NCI-H345 (cell line): Measurements from ENCODE around the gene BAHCC1.

ENCODE experiments used
- DNase-seq: peaks from one replicate; lab custom pipeline; 2025; lab: John Stamatoyannopoulos, UW

The BAHCC1 gene

DNA sequence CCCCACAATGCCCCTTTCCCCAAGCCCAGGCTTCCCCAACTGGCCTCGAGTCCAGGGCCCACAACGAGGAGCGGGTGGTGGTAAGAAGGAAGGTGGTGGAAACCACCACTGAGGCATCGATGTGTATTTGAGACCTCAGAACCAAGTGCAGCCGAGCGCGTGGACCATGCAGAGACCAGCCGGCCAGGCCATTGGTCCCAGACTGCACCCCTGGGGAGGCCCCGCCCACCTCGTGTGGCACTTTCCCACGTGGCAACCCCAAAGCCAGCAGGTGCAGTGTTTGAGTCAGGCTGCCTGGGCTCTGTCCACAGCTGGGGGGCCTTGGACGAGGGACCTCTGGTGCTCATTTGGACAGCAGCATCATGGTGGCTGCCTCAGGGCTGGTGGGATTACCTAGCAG is 28.1 kb upstream of the BAHCC1 start:
- no peak for DNase-seq

DNA sequence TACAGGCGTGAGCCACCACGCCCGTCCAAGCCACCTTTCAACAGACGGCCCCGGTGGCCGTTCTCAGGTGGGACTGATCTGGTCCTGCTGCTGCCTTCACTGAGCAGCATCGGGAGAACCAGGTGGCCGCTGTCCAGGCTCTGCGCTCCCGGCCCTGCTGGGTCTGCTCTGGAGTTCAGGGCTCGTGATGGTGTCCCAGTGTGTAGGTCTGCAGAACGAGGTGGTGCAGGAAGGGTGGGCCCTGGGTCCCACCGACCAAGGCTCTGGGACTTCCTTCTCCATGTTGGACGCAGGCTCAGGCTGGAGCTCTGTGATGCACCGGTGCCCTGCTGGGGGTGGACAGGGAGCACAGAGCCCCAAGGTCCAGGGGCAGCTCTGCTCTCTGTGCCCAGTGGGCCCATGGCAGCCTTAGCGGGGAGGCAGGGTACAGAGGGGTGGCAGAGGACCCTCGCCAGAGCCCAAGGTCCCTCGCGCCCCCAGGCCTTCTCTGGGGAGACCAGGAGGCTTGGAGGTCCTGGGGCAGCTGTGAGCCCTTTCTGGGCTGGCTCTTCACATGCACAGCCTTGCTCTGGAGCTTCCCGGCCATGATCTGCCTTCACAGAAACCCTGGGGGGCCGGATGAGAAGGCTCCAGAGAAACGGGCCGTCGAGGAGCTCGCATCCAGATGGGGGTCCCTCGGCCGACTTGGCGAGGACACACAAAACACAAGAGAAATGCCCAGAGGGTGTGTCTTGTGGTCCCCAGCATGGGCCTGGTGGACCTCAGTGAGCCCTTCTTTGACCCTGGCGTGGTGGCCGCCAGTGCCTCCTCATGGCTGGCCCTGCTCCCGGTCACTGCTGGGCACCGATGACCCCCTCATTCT is 26.9 kb upstream of the BAHCC1 start:
- DNase-seq: no peak

DNA sequence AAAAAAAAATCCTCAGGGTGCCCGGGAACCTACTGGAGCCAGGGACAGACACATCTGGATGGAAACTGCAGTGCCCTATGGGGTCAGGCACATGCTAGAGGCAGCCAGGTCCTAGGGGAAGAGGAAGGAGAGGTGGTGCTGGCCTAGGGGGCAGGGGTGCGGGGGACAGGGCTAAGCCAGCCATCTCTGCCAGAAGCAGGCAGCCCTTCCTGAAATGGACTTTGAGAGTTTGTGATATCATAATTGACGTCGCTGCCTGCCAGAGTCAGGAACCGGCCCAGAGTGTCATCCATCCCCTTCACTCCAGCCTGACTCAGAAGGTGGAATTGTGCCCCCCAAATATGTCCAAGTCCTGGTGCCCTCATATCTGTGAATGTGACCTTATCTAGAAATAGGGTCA is 25.0 kb upstream of the BAHCC1 start:
- no peak for DNase-seq

DNA sequence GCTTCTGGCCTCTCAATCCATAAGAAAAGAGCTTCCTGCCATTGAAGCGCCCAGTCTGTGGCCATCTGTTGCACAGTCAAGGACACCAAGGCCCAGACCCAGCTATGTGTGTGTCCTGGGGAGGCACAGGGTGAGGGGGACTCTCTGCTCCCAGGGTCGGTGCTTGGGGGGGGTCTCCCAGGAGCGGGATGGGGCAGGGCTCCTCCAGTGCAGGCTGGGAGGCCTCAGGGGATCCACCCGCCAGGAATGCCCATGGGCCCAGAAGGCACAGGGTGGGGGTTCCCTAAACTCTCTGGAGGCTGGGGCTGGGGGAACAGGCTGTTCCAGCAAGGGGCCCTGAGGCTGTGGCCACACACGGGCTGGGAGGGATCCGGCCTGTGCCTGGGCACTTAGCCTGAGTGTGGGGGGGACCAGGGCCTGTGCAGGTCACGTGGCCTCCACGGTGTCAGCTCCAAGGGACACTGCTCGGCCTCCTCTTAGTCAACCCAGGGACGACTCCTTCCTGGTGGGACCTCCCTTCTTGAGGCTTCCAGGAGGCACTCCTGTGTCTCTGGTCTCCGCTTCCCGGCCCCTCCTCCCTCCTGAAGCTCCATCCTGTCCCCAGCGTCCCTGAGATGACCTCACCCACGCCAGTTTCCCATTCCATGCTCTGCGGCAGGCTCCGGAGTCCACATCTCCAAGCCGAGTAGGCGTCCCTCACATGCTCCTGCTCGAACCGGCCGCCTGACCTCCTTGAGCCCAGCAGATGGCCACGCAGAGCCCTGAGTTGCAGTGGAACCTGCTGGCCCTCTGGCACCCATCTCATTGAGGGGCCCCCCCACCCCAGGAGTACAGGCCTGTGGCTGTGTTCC is 23.1 kb upstream of the BAHCC1 start:
- no peak for DNase-seq

DNA sequence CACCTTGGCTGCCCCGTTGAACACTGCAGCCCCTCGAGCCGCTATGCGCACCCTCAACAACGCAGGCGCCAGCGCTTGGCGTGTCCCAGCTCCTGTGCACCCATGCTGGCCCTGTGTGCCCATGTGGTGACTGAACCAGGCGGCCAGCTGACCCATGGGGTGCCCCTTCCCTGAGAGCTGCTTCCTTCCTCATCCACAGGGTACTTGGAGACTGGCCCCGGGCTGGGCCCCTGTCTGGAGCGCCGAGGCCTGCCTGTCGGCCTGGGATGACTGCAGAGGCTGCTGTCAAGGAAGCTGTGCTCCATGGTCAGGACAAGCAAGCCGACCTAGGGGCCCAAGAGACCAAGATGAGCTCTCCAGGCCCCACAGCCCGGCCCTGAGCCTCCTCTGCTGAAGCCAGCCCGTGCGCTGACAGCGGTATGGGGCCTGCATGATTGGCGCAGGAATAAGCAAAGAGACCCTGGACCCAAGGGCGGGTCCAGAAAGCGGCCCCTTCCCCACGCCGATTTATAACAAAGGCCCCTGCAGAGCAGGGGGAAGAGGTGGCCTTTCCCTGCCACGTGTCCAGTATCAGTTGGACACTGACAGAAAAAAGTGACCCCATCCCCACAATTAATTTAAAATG is 21.6 kb upstream of the BAHCC1 start:
- DNase-seq: no peak

DNA sequence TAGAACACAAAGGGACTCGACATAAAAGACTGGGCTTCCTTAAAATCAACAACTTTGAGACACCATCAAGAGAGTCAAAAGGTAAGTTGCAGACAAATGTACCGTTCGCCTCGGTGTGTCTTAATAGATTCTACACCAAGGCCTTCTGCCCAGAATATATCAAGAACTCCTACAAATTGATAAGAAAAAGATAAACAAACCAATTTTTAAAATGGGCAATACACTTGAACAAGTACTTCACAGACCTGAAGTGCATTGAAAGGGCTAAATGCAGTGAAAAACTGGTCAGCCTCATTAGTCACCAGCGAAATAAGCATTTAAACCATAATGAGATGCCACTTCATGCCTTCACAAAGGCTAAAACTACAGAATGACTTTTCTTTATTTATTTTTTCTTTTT is 20.4 kb upstream of the BAHCC1 start:
- no peak for DNase-seq

DNA sequence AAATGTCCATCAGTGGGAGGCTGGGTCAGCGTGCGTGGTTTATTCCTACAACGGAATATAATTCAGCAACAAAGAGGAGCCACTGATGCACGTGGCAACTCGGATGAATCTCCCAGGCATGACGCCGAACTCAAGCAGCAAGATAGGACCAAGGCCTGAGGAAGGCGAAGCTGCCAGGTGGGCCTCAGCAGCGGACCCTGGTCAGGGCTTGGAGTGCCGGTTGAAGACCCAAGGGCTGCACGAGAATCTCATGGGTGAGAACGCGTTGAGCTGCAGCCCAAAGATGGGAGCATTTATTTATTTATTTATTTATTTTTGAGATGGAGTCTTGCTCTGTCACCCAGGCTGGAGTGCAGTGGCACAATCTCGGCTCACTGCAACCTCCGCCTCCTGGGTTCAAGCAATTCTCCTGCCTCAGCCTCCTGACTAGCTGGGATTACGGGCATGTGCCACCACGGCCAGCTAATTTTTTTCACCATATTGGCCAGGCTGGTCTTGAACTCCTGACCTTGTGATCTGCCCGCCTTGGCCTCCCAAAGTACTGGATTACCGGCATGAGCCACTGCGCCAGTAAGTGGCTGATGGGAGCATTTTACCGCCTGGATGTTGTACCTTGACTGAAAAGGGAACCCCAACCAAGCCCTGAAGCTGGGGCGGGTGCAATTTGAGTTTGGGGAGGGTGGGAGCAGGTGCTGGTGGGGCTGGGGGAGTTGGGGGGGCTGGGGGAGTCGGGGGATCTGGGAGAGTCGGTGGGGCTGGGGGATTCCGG is 18.1 kb upstream of the BAHCC1 start:
- no peak for DNase-seq

DNA sequence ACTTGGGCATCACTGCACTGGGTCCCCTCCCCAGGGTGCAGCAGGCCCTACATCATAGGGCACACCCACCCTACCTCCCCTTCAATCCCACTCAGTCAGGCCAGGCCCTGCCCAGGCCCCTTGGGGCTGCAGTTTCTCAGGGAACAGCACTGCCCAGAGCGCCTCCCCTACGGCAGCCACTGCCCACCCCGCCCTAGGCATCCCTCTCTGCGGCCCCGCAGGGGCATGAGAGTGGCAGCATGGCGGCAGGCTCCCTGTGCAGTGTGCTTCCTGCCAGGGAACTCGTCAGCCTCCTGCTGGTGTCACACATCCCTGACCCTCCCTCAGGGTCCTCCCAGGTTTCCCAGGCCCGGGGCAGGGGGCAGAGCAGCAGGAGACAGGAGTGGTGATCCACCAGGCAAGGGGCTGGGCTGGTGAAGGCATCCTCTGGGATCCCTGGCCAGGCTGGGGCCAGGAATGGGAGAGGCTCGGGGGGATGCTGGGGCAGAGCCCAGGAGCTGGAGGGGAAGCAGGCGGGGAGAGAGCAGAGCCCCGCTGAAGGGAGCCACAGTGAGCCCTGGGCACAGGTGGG is 16.2 kb upstream of the BAHCC1 start:
- no peak for DNase-seq

DNA sequence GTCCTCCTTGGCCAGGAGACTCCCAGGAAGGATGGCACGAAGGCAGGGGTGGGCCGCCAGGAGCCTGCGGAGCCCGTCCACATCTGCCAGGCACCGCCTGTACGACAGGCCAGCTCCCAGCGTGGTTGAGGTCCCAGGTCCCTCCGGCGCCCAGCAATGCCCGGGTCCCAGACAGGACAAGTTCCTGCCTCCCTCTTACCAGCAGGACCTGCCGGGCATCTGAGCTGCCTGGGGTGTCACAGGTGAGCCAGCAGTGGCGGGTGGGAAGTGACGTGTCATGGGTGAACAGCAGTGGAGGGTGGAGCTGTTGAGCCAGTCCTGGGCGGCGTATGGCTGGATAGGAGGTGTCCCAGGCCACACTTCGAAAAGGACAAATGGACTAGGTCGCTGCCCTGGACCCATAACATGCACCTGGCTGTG is 15.7 kb upstream of the BAHCC1 start:
- DNase-seq: no peak

DNA sequence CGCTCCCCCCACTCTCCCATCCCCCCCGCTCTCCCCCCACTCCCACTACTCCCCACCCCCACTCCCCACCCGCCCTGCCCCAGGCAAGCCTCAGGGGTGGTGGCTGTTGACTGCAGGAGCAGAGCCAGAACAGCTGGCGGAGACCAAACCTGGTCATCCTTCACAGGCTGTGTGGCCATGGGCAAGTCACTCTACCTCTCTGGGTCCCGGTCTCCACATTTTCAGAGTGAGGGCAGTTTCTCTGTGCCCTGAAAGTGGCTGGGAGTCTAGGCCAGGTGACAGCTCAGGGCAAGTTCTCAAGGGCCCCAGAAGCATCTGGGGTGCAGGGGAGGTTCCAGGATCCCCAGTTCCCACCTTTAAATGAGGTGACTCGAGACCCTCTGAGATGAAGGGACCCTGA is 15.1 kb upstream of the BAHCC1 start:
- no peak for DNase-seq

DNA sequence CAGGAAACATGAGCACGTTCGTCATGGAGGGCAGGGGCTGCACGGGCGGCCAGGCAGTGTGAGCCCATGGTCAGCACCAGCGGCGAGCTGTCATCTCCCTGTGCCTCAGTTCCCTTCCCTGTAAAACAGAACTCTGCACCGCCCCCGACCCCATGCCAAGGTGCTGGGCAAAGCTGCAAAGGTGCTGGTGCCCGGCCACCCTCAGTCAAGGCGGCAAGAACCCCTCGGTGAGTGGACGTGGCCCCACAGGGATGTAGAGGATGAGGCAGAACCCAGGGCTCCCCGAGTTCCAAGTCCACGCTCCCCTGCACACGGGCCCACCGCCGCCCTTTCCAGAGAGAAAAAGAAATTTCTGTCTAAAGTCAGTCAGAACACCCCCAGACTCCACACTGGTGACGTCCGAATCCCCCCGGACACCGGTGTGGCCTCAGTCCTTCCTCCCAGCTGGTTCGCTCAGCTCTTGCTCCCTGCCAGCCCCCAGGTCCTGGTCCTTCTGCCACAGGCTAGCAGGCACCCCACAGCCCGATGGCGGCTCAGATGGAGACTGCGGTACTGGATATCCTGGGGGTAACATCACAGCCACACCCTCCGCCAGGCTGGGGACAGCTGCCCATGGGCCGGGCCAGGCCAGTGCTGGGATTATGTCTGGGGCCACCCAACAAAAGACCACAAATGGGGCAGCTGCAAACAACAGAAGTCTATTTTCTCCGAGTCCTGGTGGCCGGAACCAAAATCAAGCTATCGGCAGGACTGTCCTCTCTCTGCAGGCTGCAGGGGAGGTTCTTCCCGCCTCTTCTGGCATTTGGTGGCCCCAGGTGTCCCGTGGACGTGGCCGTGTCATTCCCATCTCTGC is 14.4 kb upstream of the BAHCC1 start:
- no peak for DNase-seq

DNA sequence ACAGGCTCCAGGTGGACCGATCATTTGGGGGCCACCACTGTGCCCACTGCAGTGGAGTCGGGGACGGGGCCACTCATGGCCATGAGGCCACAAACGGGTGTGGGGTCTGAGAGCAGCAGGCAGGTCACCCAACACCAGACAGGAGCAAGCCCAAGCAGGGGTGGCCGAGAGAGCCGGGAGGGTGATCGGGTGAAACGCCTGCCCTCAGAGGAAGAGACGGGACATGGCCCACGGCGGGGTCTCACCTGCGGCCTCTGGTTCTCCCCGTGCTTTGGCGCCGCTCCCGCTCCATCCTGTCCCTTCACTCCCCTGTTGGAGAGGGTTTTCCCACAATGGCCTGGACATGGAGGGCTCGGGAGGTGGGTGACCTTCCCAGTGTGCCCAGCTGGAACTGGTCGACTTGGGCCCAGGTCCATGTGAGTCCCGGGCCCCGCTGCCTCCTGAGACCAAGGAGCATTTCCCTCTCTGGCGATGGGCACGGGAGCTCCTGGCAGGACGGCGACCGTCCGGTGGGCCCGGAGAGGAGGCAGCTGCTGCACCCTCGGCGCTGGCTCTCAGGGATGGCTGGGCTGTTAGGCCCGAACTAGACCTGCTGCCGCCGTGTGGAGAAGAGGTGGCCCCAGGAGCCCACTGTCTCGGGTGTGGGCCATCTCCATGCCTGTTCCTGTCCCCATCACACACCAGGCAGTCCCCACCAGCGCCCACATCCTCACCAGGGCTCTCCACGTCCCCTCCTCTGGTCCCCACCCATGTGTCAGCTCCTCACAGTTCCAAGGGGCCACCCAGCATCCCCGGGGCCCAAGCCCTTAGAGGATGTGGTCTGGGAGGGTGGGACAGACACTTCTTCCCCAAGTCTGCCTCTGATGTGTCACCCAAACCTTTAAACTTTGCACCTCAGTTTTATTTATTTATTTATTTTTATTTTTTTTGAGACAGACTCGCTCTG is 13.4 kb upstream of the BAHCC1 start:
- no peak for DNase-seq

DNA sequence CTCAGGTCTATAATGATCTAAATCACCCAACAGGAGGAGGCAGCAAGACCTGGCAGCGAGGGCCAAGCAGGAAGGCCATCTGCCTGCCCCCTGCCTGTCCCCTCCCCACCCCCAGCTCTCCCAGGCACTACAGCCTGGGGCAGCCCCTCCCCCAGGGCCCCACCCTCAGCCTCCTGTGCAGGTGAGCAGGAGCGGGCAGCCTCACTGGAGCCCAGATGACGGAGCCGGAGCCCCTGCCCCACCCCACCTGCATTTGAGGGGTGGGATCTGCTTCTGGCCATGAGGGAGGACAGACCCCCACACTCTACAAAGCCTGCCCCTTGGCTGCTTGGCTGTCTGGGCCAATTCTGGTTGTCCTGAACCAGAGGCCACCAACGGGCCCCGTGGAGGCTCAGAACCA is 12.4 kb upstream of the BAHCC1 start:
- DNase-seq: no peak

DNA sequence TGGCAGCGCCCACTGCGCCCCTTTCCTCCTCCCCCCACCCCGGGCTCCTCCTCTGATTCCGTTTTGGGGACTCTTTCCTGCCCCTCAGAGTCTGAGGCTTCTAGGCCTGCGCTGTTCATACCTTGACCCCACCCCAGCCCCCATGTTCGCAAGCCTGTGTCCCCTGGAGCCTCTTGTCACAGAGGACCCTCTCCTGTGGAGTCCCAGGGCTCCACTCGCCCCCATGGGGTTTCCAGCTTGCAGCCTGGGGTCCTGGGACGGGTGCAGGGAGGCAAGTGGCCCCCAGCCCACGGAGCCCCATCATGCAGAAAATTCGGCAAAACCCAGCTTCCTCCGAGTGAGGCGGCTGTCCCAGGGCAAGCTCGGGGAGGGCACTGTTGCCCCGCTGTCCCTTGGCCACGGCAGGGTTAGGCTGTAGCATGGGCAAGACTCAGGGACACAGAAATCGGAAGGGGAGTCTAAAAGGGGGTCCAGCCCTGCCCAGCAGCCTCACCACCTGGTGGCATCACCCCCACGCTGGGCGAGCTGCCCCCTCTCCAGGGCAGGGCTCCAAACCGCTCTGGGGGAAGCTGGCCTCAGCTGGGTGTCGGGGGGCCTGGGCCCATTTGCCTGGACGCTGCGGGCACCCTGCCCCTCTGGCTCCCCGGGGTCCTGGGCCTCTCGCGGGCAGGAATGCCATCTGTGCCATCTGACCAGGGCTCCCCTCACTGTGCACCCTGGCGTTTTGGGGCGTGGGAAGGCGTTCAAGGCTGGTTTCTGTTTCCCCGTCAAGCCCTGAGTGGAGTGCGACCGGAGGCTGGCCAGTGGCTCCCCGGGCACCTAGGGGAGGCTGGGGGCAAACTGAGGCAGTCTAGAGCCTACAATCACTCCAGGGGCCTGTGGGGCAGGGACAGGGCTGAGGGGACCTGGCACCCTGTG is 11.5 kb upstream of the BAHCC1 start:
- DNase-seq: no peak

DNA sequence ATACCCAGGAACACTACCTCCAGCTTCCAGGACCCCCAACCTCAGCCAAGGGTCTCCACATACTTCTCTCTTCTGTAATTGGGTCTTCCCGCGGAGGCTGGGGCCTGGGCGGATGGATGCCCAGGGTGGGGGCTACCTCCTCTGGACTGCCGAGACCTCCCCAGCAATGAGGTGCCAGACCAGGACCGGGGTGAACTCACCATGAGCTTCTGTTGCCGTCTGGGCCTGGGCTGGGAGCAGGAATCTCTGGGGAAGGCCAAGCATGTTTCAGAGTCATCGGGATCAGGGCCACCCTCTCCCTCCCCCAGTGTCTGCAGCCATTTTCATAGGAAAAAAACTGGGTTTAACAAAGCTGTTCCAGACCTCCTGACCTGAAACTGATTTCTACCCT is 10.3 kb upstream of the BAHCC1 start:
- no peak for DNase-seq

DNA sequence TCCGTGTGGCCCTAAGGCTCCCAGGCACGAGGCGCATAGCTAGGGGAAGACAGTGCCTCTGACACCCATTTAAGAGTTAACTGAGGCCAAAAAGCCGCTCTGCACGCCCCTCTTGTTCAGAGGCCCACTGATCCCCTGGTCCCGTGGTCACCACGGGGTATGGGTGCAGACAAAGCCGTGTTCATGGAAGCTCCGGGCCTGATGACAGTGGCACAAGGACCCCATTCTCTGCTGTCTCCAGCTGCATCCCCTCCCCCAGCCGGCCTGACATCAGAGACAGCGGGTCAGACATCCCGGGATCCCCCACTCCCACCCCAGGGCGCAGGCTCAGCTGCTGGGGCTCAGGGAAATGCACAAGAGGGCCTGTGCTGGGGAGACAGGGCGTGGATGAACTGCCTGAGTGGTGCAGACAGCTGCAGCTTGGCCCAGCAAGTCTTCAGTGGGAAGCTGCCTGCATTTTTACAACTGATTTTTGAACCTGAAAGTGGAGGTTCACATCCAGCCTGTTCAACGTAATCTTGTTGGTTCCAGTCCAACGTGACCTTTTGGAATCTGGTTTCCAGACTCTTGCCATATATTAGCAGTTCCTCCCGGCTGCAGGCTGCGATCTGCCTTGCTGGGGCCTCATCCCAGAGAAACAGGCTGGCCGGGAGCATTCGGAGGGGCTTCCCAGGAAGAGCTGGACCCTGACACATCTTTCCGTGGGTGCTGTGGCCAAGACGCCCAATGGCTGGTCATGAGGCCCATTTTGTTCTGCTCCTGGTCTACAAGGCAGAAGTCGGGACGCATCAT is 9.7 kb upstream of the BAHCC1 start:
- no peak for DNase-seq

DNA sequence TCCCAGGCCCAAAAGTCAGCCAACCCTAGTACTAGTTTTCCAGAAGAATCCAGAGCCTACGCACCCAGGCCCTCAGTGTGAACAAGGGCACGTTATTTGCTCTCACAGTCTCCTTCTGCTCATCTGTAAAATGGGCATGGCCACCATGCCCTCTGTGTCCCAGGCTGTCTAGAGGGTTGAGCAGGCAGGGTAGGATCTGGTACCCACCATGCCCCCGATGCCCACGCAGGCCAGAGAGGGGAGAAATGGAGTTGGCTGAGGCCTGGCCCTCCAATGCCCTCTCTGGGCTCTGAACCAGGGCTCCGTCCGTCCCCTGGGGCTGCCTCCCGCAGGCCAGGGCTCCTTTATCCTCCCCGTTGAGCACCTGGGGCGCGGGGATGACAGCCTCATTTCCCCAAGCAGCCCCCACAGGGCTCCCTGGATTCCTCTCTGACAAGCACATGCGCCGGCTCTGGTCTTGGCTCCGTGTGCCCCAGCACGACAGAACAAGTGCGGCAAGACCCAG is 9.1 kb upstream of the BAHCC1 start:
- no peak for DNase-seq
